Tibial artery (tissue), 4 donors: ENCODE results near the gene GJC2.

Experiments
- DNase-seq, 2 donors: peaks; one replicate each; pipeline ENCODE4 v3.0.0-alpha.2; 2019
- H3K27ac ChIP-seq, 2 donors: fragments of 200-600 bp; sonication (generic) in 1 of 2; 1 replicate in 1 of 2; 2 replicates in 1 of 2; pipeline ENCODE4 v1.5.1; 2018 to 2019; ENCODE audit warnings: mild to moderate bottlenecking in 1 of 2
- H3K27me3 ChIP-seq, 2 donors: fragments of 200-600 bp; sonication (generic) in 1 of 2; one replicate each; pipeline versions ENCODE4 v1.5.1 to v1.6.0; 2016 to 2019
- H3K36me3 ChIP-seq, 3 donors: fragments of 200-600 bp; sonication (generic) in 2 of 3; one replicate each; pipeline ENCODE4 v1.5.1; 2016 to 2019; ENCODE audit warnings: mild to moderate bottlenecking in 2 of 3
- H3K4me1 ChIP-seq, 4 donors: fragments of 200-600 bp; sonication (generic) in 2 of 4; 1 replicate in 3 of 4; 2 replicates in 1 of 4; pipeline ENCODE4 v1.5.1; 2016 to 2019
- H3K4me3 ChIP-seq, 2 donors: fragments of 200-600 bp; sonication (generic) in 1 of 2; 1 replicate in 1 of 2; 2 replicates in 1 of 2; pipeline ENCODE4 v1.5.1; 2018 to 2019; ENCODE audit warnings: mild to moderate bottlenecking in 2 of 2
- H3K9me3 ChIP-seq, 3 donors: fragments of 200-600 bp; sonication (generic) in 1 of 3; one replicate each; pipeline ENCODE4 v1.5.1; 2016 to 2019
- intact Hi-C: fragments of 100-400 bp; cut with DNase I; formaldehyde crosslinking; loops from one replicate; pipeline ENCODE4 v1.15.0; 2023; ENCODE audit warnings: low total_unique reads
- TF ChIP-seq, protein P1 (sequence below), 2 experiments: fragments of 200-600 bp in 1 of 2; fragments of 450-650 bp in 1 of 2; IDR thresholded peaks; one replicate each; pipeline ENCODE4 v1.5.1; 2017 to 2019; ENCODE audit warnings: antibody characterized with exemption in 2 of 2, mild to moderate bottlenecking in 1 of 2, moderate library complexity in 1 of 2

The GJC2 gene

DNA sequence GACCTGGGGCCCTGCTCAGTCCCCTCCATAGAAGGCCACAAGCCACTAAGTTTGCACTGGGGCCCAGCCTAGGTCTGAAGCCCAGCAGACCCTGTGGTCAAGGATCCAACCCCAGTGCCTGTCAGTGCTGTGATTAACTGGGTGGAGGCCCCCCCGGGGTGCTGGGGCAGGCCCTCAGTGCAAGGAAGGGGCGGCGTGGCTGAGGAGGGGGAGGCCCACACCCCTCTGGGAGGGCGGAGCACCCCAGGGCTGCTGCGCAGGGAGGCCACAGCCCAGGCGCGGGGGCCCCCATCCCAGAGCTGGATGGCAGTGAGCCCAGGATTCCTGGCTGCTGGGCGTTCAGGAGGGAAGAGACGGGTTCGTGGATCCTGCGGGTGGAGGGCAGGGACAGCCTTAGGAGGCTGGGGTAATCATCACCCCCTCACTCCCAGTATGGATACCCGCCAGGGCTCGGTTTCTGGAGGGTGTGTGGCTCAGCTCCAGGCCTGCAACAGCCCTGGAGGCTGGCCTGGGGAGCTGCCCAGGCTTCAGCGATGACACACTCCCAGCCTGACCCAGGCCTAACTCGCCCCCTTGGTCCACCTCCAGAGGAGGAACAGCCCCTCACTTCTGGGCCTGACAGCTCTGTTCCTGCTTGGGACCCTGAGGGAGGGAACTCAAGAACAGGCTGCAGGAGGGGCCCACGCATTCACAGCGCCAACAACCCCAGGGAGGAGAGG is 890 bp downstream of the GJC2 start:
- H3K27ac ChIP-seq, result peak overlapping the region; percentile 54 to 69
- H3K4me1 ChIP-seq, result peaks cover 0 to 29% (median 16%) of the 10 kb centered on the region in 4 donors
- peak overlapping the region in 1 of 2 donors; percentile 12 for H3K4me3 ChIP-seq
- H3K36me3 ChIP-seq, result peaks cover 22 to 45% (median 32%) of the 10 kb centered on the region in 3 donors
- DNase-seq, result peak; percentile 35 to 70
- TF ChIP-seq, protein P1, sequence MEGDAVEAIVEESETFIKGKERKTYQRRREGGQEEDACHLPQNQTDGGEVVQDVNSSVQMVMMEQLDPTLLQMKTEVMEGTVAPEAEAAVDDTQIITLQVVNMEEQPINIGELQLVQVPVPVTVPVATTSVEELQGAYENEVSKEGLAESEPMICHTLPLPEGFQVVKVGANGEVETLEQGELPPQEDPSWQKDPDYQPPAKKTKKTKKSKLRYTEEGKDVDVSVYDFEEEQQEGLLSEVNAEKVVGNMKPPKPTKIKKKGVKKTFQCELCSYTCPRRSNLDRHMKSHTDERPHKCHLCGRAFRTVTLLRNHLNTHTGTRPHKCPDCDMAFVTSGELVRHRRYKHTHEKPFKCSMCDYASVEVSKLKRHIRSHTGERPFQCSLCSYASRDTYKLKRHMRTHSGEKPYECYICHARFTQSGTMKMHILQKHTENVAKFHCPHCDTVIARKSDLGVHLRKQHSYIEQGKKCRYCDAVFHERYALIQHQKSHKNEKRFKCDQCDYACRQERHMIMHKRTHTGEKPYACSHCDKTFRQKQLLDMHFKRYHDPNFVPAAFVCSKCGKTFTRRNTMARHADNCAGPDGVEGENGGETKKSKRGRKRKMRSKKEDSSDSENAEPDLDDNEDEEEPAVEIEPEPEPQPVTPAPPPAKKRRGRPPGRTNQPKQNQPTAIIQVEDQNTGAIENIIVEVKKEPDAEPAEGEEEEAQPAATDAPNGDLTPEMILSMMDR (IDR thresholded peaks at IDR 0.05), result no peak
- intact Hi-C loops, result no loop called here
- no peaks in the 10 kb centered on the region for H3K27me3 ChIP-seq
- H3K9me3 ChIP-seq, result no peaks in the 10 kb centered on the region

DNA sequence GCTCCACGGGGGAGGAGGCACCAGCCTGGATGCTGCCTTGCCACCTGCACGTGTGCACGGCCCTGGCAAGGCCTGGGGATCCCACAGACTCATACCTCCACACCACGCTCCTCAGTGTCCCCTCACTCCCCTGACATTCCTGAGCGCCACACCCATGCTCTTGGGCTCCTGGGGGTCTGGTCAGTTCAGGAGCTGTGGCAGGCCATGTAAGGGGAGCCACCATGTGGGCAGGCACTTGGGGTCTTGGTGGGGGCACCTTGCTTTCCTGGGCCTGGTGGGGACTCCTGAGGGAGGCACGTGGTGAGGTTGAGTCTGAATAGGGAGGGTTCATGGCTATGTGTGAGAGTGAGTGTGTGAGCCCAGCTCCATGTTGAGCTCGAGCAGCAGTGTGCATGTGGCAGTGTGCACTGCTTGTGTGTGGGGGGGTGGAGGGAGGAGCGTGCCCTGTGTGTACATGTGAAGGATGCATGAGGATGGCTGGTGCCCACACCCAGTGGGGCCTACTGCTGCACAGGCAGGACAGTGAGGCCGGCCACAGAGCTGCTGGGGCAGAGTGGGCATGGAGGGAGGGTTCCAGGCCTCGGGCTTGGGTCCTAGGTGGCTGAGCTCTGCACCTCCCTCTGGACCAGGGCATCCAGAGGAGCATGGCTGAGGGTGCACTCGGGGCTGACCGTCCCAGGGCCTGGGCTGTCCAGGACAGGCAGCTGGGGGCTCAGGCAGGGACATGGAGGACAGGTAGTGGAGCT is 1.6 kb downstream of the GJC2 start:
- Histone ChIP-seq H3K27me3 (peaks cover 0 to under 1% of the 10 kb centered on the region in 2 donors), H3K4me1 (peaks cover 0 to 29% (median 15%) of the 10 kb centered on the region in 4 donors), H3K36me3 (peaks cover 19 to 37% (median 25%) of the 10 kb centered on the region in 3 donors), H3K4me3 (no peak overlapping the region), H3K9me3 (no peaks in the 10 kb centered on the region), H3K27ac (peak overlapping the region; percentile 54 to 69)
- peak; percentile 19 to 63 for DNase-seq
- TF ChIP-seq, protein P1 (IDR thresholded peaks at IDR 0.05), result no peak
- intact Hi-C loops, result no loop called here

DNA sequence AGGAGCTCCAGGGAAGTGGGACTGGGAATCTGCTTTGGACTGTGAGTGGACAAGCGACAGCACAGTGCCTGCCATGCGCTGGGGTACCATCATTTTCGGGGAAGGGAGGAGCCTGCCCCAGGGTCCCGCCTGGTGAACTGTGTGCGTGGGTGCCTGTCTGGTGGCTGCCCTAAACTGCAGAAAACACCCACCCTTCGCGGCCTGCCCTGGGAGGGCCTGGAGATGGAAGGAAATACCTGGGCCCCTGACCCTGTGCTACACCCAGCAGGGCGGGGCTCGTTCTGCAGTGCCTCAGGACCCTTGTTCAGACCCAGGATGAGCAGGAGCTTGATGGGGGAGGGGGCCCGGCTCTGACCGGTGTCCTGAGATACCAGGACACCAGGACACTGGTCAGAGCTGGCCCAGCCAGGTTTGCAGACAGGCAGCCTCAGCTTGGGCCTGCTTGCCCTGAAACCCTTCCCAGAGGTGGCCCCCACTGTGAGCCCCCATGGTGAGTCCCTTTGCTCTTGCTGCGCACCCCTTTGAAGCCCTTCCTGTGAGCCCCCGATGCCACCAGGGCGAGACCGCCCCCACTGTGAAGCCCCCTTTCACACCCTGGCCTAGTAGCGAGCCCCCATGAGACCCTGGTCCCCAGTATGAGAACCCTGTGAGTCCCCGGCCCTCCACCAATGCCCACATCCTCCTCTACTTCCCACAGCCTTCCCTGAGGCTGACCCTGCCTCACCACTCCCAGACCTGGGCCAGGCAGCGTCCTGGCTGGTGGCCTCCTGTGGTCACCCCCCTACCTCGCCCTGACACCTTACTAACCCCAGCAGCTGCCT is 2.6 kb downstream of the GJC2 start:
- Histone ChIP-seq H3K4me3 (no peak overlapping the region), H3K27me3 (peaks cover 0 to 10% of the 10 kb centered on the region in 2 donors), H3K9me3 (no peaks in the 10 kb centered on the region), H3K4me1 (peaks cover 0 to 29% (median 15%) of the 10 kb centered on the region in 4 donors), H3K27ac (no peak overlapping the region), H3K36me3 (peaks cover 9 to 28% (median 15%) of the 10 kb centered on the region in 3 donors)
- TF ChIP-seq, protein P1 (IDR thresholded peaks at IDR 0.05), result no peak
- intact Hi-C loops, result no loop called here
- peak; percentile 18 to 61 for DNase-seq

DNA sequence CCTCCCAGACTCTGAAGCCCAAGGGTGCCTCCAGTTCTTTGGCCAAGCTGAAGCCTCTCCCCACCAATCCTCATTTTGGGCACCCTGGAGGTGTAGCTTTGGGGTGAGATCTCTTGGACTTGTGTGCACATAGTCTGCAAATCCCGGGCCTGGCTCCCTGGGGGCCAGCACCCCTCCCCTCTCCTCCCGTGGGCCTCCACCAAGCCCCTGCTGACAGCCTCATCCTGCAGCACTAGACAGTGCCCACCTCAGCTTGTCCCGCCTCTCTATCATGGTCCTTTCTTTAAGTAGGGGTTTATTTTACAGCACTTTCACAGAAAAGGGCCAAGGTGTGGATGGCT is 3.2 kb downstream of the GJC2 start:
- TF ChIP-seq, protein P1 (IDR thresholded peaks at IDR 0.05), result no peak
- H3K27ac ChIP-seq, result no peak overlapping the region
- DNase-seq, result peak in 1 of 2 donors; percentile 47

DNA sequence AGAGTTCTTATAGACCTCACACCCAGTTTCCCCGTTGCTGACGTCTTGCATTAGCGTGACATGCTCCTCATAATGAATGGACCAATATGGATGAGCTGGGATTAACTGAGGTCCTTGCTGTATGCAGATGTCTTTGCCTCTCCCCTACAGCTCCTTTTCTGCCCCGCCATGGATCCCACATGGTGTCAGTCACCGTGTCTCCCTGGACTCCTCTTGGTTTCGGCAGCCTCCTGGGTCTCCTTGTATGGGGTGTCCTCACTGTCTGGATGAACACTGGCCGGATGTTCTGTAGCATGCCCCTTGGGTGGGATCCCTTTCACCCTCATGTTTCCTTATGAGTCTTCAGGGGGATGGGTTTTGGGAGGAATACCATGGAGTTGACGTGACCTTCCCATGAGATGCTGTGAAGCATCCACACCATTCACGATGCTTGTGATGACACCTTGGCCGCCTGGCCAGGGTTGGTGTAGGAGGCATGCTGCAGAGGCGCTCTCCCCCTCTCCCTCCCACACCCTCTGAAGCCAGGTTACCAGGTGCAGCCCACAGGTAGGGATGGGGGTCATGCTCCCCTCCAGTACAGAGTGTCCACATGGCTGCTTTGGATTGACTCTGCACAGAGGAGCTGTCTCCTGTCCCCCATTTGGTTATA is 4.4 kb downstream of the GJC2 start:
- TF ChIP-seq, protein P1 (IDR thresholded peaks at IDR 0.05), result no peak
- H3K4me3 ChIP-seq, result no peak overlapping the region
- no peak overlapping the region for H3K27ac ChIP-seq
- H3K9me3 ChIP-seq, result no peaks in the 10 kb centered on the region
- intact Hi-C loops, result no loop called here
- peaks cover 0 to 10% (median 0%) of the 10 kb centered on the region in 3 donors for H3K36me3 ChIP-seq
- H3K4me1 ChIP-seq, result peaks cover 0 to 28% (median 14%) of the 10 kb centered on the region in 4 donors
- peaks cover 0 to 26% of the 10 kb centered on the region in 2 donors for H3K27me3 ChIP-seq
- DNase-seq, result peak in 1 of 2 donors; percentile 37

More for the DNA sequence above, 3.2 kb downstream of the GJC2 start:
- no peaks in the 10 kb centered on the region for H3K9me3 ChIP-seq
- peaks cover 0 to 29% (median 15%) of the 10 kb centered on the region in 4 donors for H3K4me1 ChIP-seq
- H3K36me3 ChIP-seq, result peaks cover 3 to 22% (median 9%) of the 10 kb centered on the region in 3 donors
- H3K27me3 ChIP-seq, result peaks cover 0 to 16% of the 10 kb centered on the region in 2 donors
- H3K4me3 ChIP-seq, result no peak overlapping the region
- intact Hi-C loops, result no loop called here
